Stimulated activated naive CD8-positive, alpha-beta T cell treated with anti-CD3 and anti-CD28 coated beads, Interleukin-15, Interleukin-2, amounts not matched to agents 100 ng/mL and 50 ng/mL, for 24 hours (primary cell): Measurements from ENCODE around the gene ALDH1A3.
"Not testable (repeated sequence)": the region's sequence is repeated elsewhere in the genome, so short reads cannot be mapped to it uniquely, and the experiment has no call there.

ENCODE experiments used
- H3K27ac Mint-ChIP-seq: one replicate; pipeline ENCODE4 v1.8.0; 2021; ENCODE audit warnings: mild to moderate bottlenecking, mixed read lengths
- H3K27me3 Mint-ChIP-seq: one replicate; pipeline ENCODE4 v1.8.0; 2021; ENCODE audit warnings: mixed read lengths
- H3K36me3 Mint-ChIP-seq: one replicate; pipeline ENCODE4 v1.8.0; 2021; ENCODE audit warnings: low read depth, mixed read lengths
- H3K4me1 Mint-ChIP-seq: one replicate; pipeline ENCODE4 v1.8.0; 2021; ENCODE audit warnings: low read depth, mixed read lengths
- H3K4me3 Mint-ChIP-seq: one replicate; pipeline ENCODE4 v1.8.0; 2021; ENCODE audit warnings: mild to moderate bottlenecking, mixed read lengths
- H3K9me3 Mint-ChIP-seq: one replicate; pipeline ENCODE4 v1.8.0; 2021; ENCODE audit warnings: mixed read lengths

ALDH1A3 gene

GRCh38 chr15:100849855-100850218 is 29.8 kb upstream of the ALDH1A3 start:
- no peaks in the 10 kb centered on the region for H3K9me3 Mint-ChIP-seq
- H3K4me1 Mint-ChIP-seq = peaks cover 8% of the 10 kb centered on the region
- H3K27me3 Mint-ChIP-seq = peaks cover 9% of the 10 kb centered on the region
- no peaks in the 10 kb centered on the region for H3K36me3 Mint-ChIP-seq
- no peak overlapping the region for H3K27ac Mint-ChIP-seq
- H3K4me3 Mint-ChIP-seq = no peak overlapping the region

- not testable (repeated sequence) for H3K27ac Mint-ChIP-seq, H3K4me3 Mint-ChIP-seq, H3K9me3 Mint-ChIP-seq, H3K36me3 Mint-ChIP-seq, H3K4me1 Mint-ChIP-seq, H3K27me3 Mint-ChIP-seq
Observed at GRCh38 chr15:100851428-100852015, 28.1 kb upstream of the ALDH1A3 start.

DNA sequence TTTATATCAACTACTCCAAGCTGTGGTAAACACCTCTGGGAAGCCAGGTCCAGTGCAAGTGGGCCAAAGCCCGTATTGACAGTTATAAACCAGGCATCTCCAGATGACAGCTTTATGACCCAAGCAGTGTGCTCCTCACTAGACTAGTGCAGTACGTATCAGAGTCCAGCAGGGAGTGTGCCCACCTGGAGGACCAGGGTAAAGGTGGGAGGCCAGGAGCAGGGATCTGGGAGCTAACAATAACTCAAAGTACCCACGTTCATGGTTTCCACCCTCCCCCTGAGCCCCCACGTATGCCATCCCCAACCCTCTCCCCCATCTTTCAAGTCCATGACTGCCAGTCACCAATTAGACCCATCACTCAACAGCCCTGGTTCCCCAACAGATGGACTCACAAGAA is 27.0 kb upstream of the ALDH1A3 start:
- Mint-ChIP-seq H3K4me3 (no peak overlapping the region), H3K36me3 (no peaks in the 10 kb centered on the region), H3K27ac (no peak overlapping the region), H3K9me3 (no peaks in the 10 kb centered on the region), H3K27me3 (peaks cover 9% of the 10 kb centered on the region), H3K4me1 (peaks cover 8% of the 10 kb centered on the region)

DNA sequence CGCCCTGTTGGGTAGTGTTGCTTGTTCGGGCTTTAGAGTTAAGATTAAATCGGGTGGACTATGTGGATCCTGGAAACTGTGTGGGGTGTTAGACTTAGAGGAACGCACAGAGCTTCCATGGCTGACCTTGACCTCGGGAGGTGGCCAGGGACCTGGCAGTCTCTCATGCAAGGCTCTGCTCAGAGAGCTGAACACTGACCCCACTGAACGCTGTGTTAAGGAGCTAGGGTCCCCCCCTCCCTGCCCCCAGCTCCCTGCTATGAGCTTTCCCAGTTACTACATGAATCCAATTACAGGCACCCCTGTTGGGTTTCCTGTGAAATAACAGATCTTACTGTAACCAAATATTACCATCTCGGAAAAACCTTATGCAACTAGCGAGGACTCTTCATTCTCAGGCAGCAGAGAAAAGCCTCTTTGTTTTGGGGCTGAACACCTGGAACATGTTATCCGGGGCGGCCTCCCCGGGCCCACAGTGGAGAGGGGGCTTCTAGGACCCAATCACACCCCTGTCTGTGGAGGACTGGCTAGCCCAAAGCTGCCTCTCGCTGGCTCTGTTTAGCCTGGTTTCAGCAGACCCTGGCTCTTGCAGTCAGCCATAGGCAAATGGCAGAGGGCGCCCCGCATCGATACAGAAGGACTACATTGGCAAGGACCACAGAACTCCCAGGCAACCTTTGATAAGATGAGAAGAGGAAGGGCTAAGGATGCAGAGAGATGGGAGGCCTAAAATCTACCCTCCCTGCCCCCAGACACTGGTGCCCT is 25.8 kb upstream of the ALDH1A3 start:
- H3K4me3 Mint-ChIP-seq = no peak overlapping the region
- H3K27me3 Mint-ChIP-seq = peaks cover 9% of the 10 kb centered on the region
- no peaks in the 10 kb centered on the region for H3K9me3 Mint-ChIP-seq
- peaks cover 8% of the 10 kb centered on the region for H3K4me1 Mint-ChIP-seq
- no peak overlapping the region for H3K27ac Mint-ChIP-seq
- H3K36me3 Mint-ChIP-seq = no peaks in the 10 kb centered on the region

DNA sequence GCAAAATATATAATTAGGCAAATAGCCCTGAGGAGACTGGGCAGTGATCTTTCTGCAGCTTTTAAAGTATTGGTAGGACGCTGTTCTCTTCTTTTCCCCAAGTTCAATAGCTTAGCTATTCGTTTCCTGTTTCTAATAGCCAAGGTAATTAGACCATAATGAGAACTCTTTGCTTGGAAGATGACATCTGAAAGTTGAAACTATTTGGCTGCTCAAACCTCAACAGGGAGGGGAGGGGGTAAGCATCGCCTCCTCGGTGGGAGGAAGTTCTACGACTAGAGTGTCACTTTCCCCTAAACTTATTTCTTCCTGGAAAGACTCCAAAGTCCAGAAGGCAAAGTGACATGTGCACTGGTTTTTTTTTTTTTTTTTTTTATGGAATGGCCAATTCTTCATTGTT is 22.8 kb upstream of the ALDH1A3 start:
- Mint-ChIP-seq H3K9me3 (no peaks in the 10 kb centered on the region), H3K27me3 (peaks cover 4% of the 10 kb centered on the region), H3K4me3 (no peak overlapping the region), H3K27ac (no peak overlapping the region), H3K36me3 (no peaks in the 10 kb centered on the region), H3K4me1 (no peaks in the 10 kb centered on the region)

DNA sequence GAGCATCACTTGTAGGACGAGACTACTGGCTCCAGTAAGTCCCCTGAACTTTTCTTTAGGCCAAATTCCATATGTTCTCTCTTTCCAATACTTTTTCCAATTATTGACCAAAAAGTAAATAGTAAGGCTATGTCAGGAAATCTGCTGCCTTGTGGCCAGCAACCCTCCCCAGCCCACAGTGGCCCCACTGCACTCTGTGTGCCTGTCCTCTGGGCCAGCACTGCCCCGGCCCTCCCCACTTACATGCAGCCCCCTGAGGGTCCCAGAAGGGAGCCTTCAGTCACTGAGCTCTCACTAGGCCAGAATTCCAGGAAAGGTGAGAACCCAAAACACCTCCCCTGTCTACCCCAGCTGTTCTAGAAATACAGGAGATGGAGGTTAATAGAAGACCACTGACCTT is 21.3 kb upstream of the ALDH1A3 start:
- Mint-ChIP-seq H3K27me3 (peaks cover 4% of the 10 kb centered on the region), H3K4me1 (no peaks in the 10 kb centered on the region), H3K36me3 (no peaks in the 10 kb centered on the region), H3K9me3 (no peaks in the 10 kb centered on the region), H3K4me3 (no peak overlapping the region), H3K27ac (no peak overlapping the region)

GRCh38 chr15:100859970-100860828 is 19.4 kb upstream of the ALDH1A3 start:
- Mint-ChIP-seq H3K36me3 (no peaks in the 10 kb centered on the region), H3K9me3 (no peaks in the 10 kb centered on the region), H3K27ac (no peak overlapping the region), H3K4me3 (no peak overlapping the region), H3K27me3 (peaks cover 4% of the 10 kb centered on the region), H3K4me1 (no peaks in the 10 kb centered on the region)

- Mint-ChIP-seq H3K27ac (no peak overlapping the region), H3K9me3 (no peaks in the 10 kb centered on the region), H3K27me3 (peaks cover 4% of the 10 kb centered on the region), H3K4me1 (no peaks in the 10 kb centered on the region), H3K36me3 (no peaks in the 10 kb centered on the region), H3K4me3 (no peak overlapping the region)
Observed at GRCh38 chr15:100860829-100861510, 18.7 kb upstream of the ALDH1A3 start.

- H3K4me3 Mint-ChIP-seq = no peak overlapping the region
- H3K27me3 Mint-ChIP-seq = peaks cover 4% of the 10 kb centered on the region
- no peaks in the 10 kb centered on the region for H3K9me3 Mint-ChIP-seq
- H3K27ac Mint-ChIP-seq = no peak overlapping the region
- H3K4me1 Mint-ChIP-seq = no peaks in the 10 kb centered on the region
- H3K36me3 Mint-ChIP-seq = no peaks in the 10 kb centered on the region
Observed at GRCh38 chr15:100861511-100861991, 18.1 kb upstream of the ALDH1A3 start.

DNA sequence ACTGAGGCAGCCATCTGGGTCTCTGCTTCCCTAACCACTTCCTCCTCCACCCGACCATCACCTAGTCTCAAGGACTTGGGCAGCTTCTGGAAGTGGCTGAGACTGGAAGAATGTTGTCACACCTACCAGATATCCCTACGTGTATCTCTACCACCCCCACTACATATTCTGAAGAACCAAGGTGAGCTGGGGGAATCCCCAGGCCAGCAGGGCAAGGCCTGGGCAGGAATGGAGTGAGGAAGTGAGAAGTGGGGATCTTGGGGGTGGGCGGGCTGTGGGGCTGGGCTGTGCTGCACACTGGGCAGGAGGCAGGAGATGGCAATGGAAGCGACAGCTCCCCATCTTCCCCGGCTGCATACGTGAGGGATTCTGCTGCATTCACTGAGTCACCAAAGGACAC is 17.5 kb upstream of the ALDH1A3 start:
- H3K9me3 Mint-ChIP-seq = no peaks in the 10 kb centered on the region

DNA sequence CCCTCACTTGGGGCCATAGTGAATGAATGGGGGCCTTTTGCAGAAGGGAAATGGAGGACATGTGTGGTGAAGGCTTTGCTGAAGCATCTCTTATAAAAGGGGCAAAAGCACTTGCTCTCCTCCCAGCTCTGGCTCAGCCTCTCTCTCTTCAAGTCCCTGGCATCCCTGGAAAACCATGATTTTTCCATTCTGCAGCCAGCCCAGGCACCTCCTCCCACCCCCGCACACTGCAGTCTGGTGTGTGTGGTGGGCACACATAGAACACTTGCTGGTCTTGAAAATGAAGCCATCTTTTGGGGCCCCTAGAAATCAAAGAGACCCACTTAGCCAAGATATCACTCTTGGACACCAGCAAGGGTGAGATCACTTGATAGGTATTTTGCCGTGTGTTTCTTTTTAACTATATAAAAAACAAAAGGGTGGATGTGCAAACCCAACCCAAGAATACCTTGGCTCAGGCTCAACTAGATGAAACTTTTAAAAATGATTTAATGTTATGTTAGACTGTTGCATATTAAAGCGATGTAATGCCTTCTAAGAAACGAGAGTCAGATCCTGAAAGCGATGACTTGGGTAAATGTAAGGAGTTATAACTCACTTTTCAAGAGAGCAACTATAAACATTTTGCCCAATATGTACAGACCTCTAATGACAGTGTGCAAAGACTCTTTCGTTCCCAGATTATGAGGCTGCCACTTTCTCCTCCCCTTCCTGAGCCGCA is 16.4 kb upstream of the ALDH1A3 start:
- no peaks in the 10 kb centered on the region for H3K4me1 Mint-ChIP-seq
- no peak overlapping the region for H3K4me3 Mint-ChIP-seq
- no peak overlapping the region for H3K27ac Mint-ChIP-seq
- peaks cover 4% of the 10 kb centered on the region for H3K27me3 Mint-ChIP-seq
- H3K9me3 Mint-ChIP-seq = no peaks in the 10 kb centered on the region
- no peaks in the 10 kb centered on the region for H3K36me3 Mint-ChIP-seq

More for the DNA sequence above, 17.5 kb upstream of the ALDH1A3 start:
- Mint-ChIP-seq H3K4me1 (no peaks in the 10 kb centered on the region), H3K27ac (no peak overlapping the region), H3K27me3 (peaks cover 4% of the 10 kb centered on the region), H3K36me3 (no peaks in the 10 kb centered on the region), H3K4me3 (no peak overlapping the region)

DNA sequence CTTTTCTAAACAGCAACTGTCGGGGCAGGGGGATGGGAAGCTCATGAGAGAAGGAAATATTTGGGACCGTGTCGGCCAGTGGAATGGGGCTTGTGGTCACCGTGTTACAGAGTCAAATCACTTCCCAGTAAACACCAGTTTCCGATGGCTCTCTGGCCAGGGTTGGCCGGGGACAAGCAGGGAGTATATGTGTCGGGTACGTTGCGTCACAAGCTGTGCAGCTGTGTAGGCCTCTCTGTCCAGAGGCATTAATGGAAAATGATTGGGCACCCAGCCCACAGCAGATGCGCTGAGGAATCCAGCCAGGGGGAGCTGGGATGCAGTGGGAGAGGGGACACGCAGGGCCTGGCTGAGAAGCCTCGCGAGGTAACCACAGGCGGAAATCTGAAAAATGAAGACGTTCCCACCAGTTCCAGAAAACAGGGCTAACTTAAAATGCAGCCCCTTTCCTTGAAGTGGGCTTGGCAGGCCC is 15.8 kb upstream of the ALDH1A3 start:
- Mint-ChIP-seq H3K27ac (no peak overlapping the region), H3K36me3 (no peaks in the 10 kb centered on the region), H3K27me3 (peaks cover 3% of the 10 kb centered on the region), H3K9me3 (no peaks in the 10 kb centered on the region), H3K4me3 (no peak overlapping the region), H3K4me1 (no peaks in the 10 kb centered on the region)

GRCh38 chr15:100866386-100867330 is 13.0 kb upstream of the ALDH1A3 start:
- Mint-ChIP-seq H3K9me3 (no peaks in the 10 kb centered on the region), H3K27ac (no peak overlapping the region), H3K27me3 (peaks cover 3% of the 10 kb centered on the region), H3K36me3 (no peaks in the 10 kb centered on the region), H3K4me3 (no peak overlapping the region), H3K4me1 (no peaks in the 10 kb centered on the region)
